SK-N-SH (cell line): Measurements from ENCODE around the gene NAV2.

Experiments used
- CTCF ChIP-seq: fragments of 200-600 bp; sonication (generic); IDR thresholded peaks from 2 replicates; pipeline ENCODE4 v1.6.1; 2017; ENCODE audit warnings: antibody characterized with exemption, mild to moderate bottlenecking, moderate library complexity
- FOXJ3 ChIP-seq: sonication (generic); formaldehyde crosslinking; IDR thresholded peaks from 2 replicates; pipeline ENCODE4 v1.5.1; 2020; ENCODE audit warnings: mild to moderate bottlenecking, missing genetic modification reagents
- MXI1 ChIP-seq: IDR thresholded peaks from 2 replicates; pipeline ENCODE4 v1.6.1; 2012; ENCODE audit warnings: mild to moderate bottlenecking, low read depth, low read length, improper control_type of control experiment
- USF2 ChIP-seq: fragments of 150-350 bp; IDR thresholded peaks from 2 replicates; pipeline ENCODE4 v1.6.1; 2017; ENCODE audit warnings: antibody characterized with exemption, low read length, low read depth, borderline replicate concordance

GRCh38 chr11:19680829-19681368, 31.7 kb upstream of the NAV2 start:
- TF ChIP-seq FOXJ3 (CRISPR knock-in tag) (no peak), MXI1 (no peak), CTCF (no peak), USF2 (no peak)
